NCI-H1694 treated with DMSO at 0.1 percent for 48 hours (cell line): ENCODE data around the gene PTPRM.

Source experiments
- DNase-seq: peaks from one replicate; lab custom pipeline; 2025; lab: John Stamatoyannopoulos, UW

The PTPRM gene

GRCh38 chr18:7600036-7600435, 32.9 kb downstream of the PTPRM start:
- no peak for DNase-seq

- DNase-seq = no peak
These were observed 33.6 kb downstream of the PTPRM start for GRCh38 chr18:7600528-7601245.

- DNase-seq = no peak
These were observed 34.1 kb downstream of the PTPRM start for GRCh38 chr18:7601246-7601615.

GRCh38 chr18:7601936-7602335, 34.8 kb downstream of the PTPRM start:
- DNase-seq = no peak

- no peak for DNase-seq
These were observed 36.3 kb downstream of the PTPRM start for GRCh38 chr18:7603259-7604000.

GRCh38 chr18:7604361-7604760, 37.2 kb downstream of the PTPRM start:
- no peak for DNase-seq

GRCh38 chr18:7605705-7606104, 38.6 kb downstream of the PTPRM start:
- no peak for DNase-seq

- DNase-seq = no peak
These were observed 40.5 kb downstream of the PTPRM start for GRCh38 chr18:7607540-7608173.

GRCh38 chr18:7608174-7608550, 41.0 kb downstream of the PTPRM start:
- no peak for DNase-seq

- DNase-seq = no peak
These were observed 41.7 kb downstream of the PTPRM start for GRCh38 chr18:7608781-7609201.

- DNase-seq = no peak
These were observed 42.5 kb downstream of the PTPRM start for GRCh38 chr18:7609617-7610016.

- DNase-seq = no peak
These were observed 46.9 kb downstream of the PTPRM start for GRCh38 chr18:7614042-7614441.

GRCh38 chr18:7615840-7616239, 48.7 kb downstream of the PTPRM start:
- no peak for DNase-seq

- DNase-seq = no peak
These were observed 49.5 kb downstream of the PTPRM start for GRCh38 chr18:7616661-7617060.

GRCh38 chr18:7617738-7618422, 50.8 kb downstream of the PTPRM start:
- no peak for DNase-seq

GRCh38 chr18:7618891-7619442, 51.9 kb downstream of the PTPRM start:
- DNase-seq = no peak

GRCh38 chr18:7619676-7620075, 52.6 kb downstream of the PTPRM start:
- no peak for DNase-seq

GRCh38 chr18:7622721-7623120, 55.6 kb downstream of the PTPRM start:
- DNase-seq = no peak

- no peak for DNase-seq
These were observed 56.6 kb downstream of the PTPRM start for GRCh38 chr18:7623681-7624080.

GRCh38 chr18:7624697-7625096, 57.6 kb downstream of the PTPRM start:
- DNase-seq = no peak

- DNase-seq = no peak
These were observed 59.2 kb downstream of the PTPRM start for GRCh38 chr18:7626175-7626921.
